ENCODE data around the gene NR3C1. TPM values are rescaled to one million over a fixed set of nuclear protein-coding genes. Genes with fewer than 3 reads are reported as not detected.

NR3C1 gene
- total and polyA plus RNA-seq, 8 donors, result 59.2 to 98.0 (median 66.6) TPM

GRCh38 chr5:143275512-143276363 lies 127.7 kb downstream of the NR3C1 start:
- H3K36me3 ChIP-seq, result peaks cover 0 to 17% of the 10 kb centered on the region in 2 donors
- intact Hi-C loops (cut with DNase I), result no loop called here
- no peak overlapping the region for H3K27ac ChIP-seq
- H3K9me3 ChIP-seq, result no peaks in the 10 kb centered on the region
- peaks cover 0 to 15% of the 10 kb centered on the region in 2 donors for H3K4me1 ChIP-seq
- TF ChIP-seq CTCF (IDR thresholded peaks at IDR 0.05), result no peak
- no peak for ATAC-seq
- no peak for DNase-seq
- no peaks in the 10 kb centered on the region for H3K27me3 ChIP-seq
- no peak overlapping the region for H3K4me3 ChIP-seq

GRCh38 chr5:143274952-143275351 lies 128.5 kb downstream of the NR3C1 start:
- no peak for TF ChIP-seq CTCF (IDR thresholded peaks at IDR 0.05)
- Histone ChIP-seq H3K36me3 (peaks cover 0 to 17% of the 10 kb centered on the region in 2 donors), H3K9me3 (no peaks in the 10 kb centered on the region), H3K4me1 (peaks cover 0 to 14% of the 10 kb centered on the region in 2 donors), H3K4me3 (no peak overlapping the region), H3K27me3 (no peaks in the 10 kb centered on the region), H3K27ac (no peak overlapping the region)
- DNase-seq, result no peak
- intact Hi-C loops (cut with DNase I), result no loop called here
- ATAC-seq, result no peak

GRCh38 chr5:143271431-143271830 lies 132.1 kb downstream of the NR3C1 start:
- no peaks in the 10 kb centered on the region for H3K36me3 ChIP-seq
- H3K27me3 ChIP-seq, result no peaks in the 10 kb centered on the region
- DNase-seq (no peak), ATAC-seq (no peak)
- peaks cover 0 to 25% of the 10 kb centered on the region in 2 donors for H3K9me3 ChIP-seq
- H3K27ac ChIP-seq, result no peak overlapping the region
- H3K4me1 ChIP-seq, result peaks cover 0 to 8% of the 10 kb centered on the region in 2 donors
- H3K4me3 ChIP-seq, result no peak overlapping the region
- no peak for TF ChIP-seq CTCF (IDR thresholded peaks at IDR 0.05)
- intact Hi-C loops (cut with DNase I), result no loop called here

- H3K4me1 ChIP-seq, result no peaks in the 10 kb centered on the region
- no peaks in the 10 kb centered on the region for H3K27me3 ChIP-seq
- H3K9me3 ChIP-seq, result peaks cover 0 to 28% of the 10 kb centered on the region in 2 donors
- H3K27ac ChIP-seq, result no peak overlapping the region
- no peak for TF ChIP-seq CTCF (IDR thresholded peaks at IDR 0.05)
- H3K4me3 ChIP-seq, result no peak overlapping the region
- intact Hi-C loops (cut with DNase I), result no loop called here
- ATAC-seq (no peak), DNase-seq (no peak)
- no peaks in the 10 kb centered on the region for H3K36me3 ChIP-seq
Measured at GRCh38 chr5:143268388-143268787, 135.1 kb downstream of the NR3C1 start.

DNA sequence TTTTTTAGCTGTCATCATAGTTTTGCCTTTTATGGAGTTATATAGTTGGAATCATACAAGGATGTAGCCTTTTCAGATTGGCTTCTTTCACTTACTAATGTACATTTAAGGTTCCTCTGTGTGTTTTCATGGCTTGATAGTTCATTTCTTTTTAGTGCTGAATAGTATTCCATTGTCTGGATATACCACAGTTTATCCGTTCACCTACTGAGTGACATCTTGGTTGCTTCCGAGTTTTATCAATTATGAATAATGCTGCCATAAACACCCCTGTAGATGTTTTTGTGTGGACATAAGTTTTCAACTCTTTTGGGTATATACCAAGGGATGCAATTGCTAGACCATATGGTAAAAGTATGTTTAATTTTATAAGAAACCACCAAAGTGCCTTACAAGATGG lies 136.3 kb downstream of the NR3C1 start:
- intact Hi-C loops (cut with DNase I), result no loop called here
- TF ChIP-seq CTCF (IDR thresholded peaks at IDR 0.05), result no peak
- no peak for ATAC-seq
- Histone ChIP-seq H3K27ac (no peak overlapping the region), H3K4me3 (no peak overlapping the region), H3K4me1 (peaks cover 0 to 2% of the 10 kb centered on the region in 2 donors), H3K36me3 (no peaks in the 10 kb centered on the region), H3K27me3 (no peaks in the 10 kb centered on the region), H3K9me3 (peaks cover 0 to 28% of the 10 kb centered on the region in 2 donors)
- DNase-seq, result no peak

Measured in left lung (tissue), 10 donors.